CD4-positive, alpha-beta T cell treated with Interleukin-1 beta for 1 hour (primary cell): Measurements from ENCODE around the gene BRSK1.

Experiments used
- DNase-seq, 2 donors: peaks; one replicate each; pipeline ENCODE4 v3.0.0-alpha.2; 2020 to 2022

The BRSK1 gene

GRCh38 chr19:55339105-55339888, 55.5 kb downstream of the BRSK1 start, which contains the start of gene KMT5C:
KMT5C (plus strand) TSS chr19:55339876; CDS start chr19:55341937, 2,061 bp downstream.
- peak; percentile 100 for DNase-seq

GRCh38 chr19:55339889-55340783, 56.3 kb downstream of the BRSK1 start:
- DNase-seq = peak; percentile 40 to 55

GRCh38 chr19:55340784-55341147, 57.0 kb downstream of the BRSK1 start:
- no peak for DNase-seq

GRCh38 chr19:55341171-55341588, 57.4 kb downstream of the BRSK1 start:
- peak; percentile 49 to 61 for DNase-seq

GRCh38 chr19:55341595-55342531, 58.1 kb downstream of the BRSK1 start:
- DNase-seq = no peak

- no peak for DNase-seq
These were observed 60.6 kb downstream of the BRSK1 start for GRCh38 chr19:55344444-55344843.

GRCh38 chr19:55345101-55345817, 61.5 kb downstream of the BRSK1 start:
- DNase-seq = no peak

GRCh38 chr19:55345818-55346724, 62.3 kb downstream of the BRSK1 start:
- DNase-seq = no peak

GRCh38 chr19:55346725-55347441, 63.1 kb downstream of the BRSK1 start:
- no peak for DNase-seq

- DNase-seq = no peak
These were observed 63.7 kb downstream of the BRSK1 start for GRCh38 chr19:55347442-55348009.

- DNase-seq = no peak
These were observed 64.7 kb downstream of the BRSK1 start for GRCh38 chr19:55348317-55349034.

- no peak for DNase-seq
These were observed 67.0 kb downstream of the BRSK1 start for GRCh38 chr19:55350620-55351315.

- DNase-seq = no peak
These were observed 68.2 kb downstream of the BRSK1 start for GRCh38 chr19:55352040-55352439.

- no peak for DNase-seq
These were observed 68.8 kb downstream of the BRSK1 start for GRCh38 chr19:55352549-55353145.

GRCh38 chr19:55353356-55353802, 69.6 kb downstream of the BRSK1 start:
- DNase-seq = no peak

- DNase-seq = peak; percentile 75 to 81
These were observed 70.3 kb downstream of the BRSK1 start for GRCh38 chr19:55353803-55354697.

- no peak for DNase-seq
These were observed 71.0 kb downstream of the BRSK1 start, which contains the start of gene COX6B2 for GRCh38 chr19:55354698-55355212. COX6B2 (minus strand) TSS chr19:55354719; CDS start chr19:55354521, 198 bp downstream.
